VCaP (cell line): ENCODE measurements around the gene MID1.

Source experiments
- H3K27ac ChIP-seq: fragments of 450-650 bp; 2 replicates; pipeline ENCODE4 v1.5.1; 2017
- CTCF ChIP-seq: fragments of 450-650 bp; conservative IDR thresholded peaks from 2 replicates; pipeline ENCODE4 v1.5.1; 2017; ENCODE audit warnings: mild to moderate bottlenecking, moderate library complexity

Gene MID1

DNA sequence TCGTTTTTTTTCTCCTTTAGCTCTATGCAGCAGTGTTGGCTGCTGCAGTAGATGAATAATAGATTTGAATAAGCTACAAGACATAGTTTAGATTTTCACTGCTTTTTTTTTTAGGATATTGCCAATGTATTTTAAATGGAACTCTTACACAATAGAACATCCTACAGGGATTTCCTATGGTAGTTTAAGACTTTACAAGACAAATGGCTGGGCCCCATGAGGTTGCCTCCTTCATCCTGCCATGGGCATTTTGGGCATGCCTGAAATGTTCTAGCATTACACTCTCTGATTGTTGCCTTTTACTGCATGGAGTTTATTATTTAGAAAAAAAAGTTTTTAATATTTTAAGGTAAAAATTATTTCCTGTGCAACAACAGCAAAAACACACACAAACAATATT is 74.5 kb downstream of the MID1 start:
- TF ChIP-seq CTCF: no peak
- no peak overlapping the region for H3K27ac ChIP-seq

DNA sequence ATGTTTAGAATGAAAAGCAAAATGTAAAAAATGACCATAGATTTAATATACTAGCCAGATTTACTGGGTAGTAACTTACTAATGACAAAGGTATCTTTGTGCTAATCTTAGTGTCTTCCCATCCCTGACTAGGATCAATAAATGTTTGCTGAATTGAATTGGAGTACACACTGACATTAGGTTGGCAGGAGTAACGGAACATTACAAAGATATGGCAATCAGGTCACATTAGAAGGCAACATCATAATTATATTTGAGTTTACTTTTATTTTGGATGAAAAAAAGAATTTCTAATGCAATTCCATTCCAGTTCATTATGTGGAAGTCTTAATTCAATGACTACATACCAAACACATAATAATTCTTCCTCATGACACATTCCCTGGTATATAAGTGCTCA is 77.8 kb downstream of the MID1 start:
- no peak for TF ChIP-seq CTCF
- H3K27ac ChIP-seq: no peak overlapping the region

GRCh38 chrX:10538831-10539230 is 81.6 kb downstream of the MID1 start:
- no peak overlapping the region for H3K27ac ChIP-seq
- TF ChIP-seq CTCF: no peak

GRCh38 chrX:10537308-10537707 is 83.1 kb downstream of the MID1 start:
- H3K27ac ChIP-seq: no peak overlapping the region
- no peak for TF ChIP-seq CTCF

- no peak overlapping the region for H3K27ac ChIP-seq
- no peak for TF ChIP-seq CTCF
Measured at GRCh38 chrX:10536744-10537143, 83.6 kb downstream of the MID1 start.

- no peak for TF ChIP-seq CTCF
- no peak overlapping the region for H3K27ac ChIP-seq
Measured at GRCh38 chrX:10534611-10535010, 85.8 kb downstream of the MID1 start.

DNA sequence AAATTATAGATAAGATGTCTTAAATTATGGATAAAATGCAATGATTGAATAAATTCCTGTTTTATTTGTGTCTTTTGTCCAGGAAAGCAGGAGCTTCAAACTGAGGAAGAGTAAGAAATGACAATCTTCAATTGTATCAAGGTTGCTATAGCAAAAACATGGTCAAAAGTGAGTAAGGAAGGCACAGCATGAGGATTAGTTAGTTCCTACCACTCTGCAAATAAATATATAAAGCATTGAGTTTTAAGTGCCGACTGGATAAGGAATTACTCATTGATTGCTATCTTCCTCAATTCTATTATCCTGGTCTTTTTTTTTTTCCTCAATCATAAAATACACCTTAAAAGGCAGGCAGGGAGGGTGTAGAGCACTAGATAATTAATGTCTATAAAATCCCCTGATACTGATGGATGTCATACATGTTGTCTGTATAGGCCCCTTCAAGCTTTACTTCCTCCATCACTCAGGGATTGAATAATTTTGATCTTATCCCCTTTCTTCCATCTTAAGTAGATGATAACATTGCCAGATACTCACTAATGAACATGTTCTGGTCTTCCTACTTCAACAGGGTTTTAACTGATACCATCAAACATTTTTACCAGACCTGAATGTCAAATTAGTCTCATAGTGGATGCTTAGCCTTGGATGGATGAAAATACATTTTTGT is 86.6 kb downstream of the MID1 start:
- TF ChIP-seq CTCF: no peak
- no peak overlapping the region for H3K27ac ChIP-seq

DNA sequence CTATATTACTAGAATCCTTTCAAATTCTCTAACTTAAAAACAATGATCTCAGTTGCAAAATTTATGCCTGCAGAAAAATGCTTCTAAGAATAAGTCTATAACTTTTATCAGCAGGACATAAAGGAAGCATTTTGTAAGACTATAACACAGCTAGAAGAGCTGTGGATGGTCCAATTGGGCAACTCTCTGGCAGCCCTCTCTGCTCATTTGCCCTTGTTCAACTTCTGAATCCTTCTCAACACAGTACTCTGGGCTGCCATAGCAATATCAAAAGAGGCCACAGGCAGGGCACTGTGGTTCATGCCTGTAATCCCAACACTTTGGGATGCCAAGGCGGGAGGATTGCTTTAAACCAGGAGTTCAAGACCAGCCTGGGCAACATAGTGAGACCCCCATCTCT is 88.5 kb downstream of the MID1 start:
- no peak for TF ChIP-seq CTCF
- H3K27ac ChIP-seq: no peak overlapping the region
